ENCODE data around the gene FAM221A.
"Not testable (repeated sequence)": the region's sequence is repeated elsewhere in the genome, so short reads cannot be mapped to it uniquely, and the experiment has no call there.

FAM221A gene

DNA sequence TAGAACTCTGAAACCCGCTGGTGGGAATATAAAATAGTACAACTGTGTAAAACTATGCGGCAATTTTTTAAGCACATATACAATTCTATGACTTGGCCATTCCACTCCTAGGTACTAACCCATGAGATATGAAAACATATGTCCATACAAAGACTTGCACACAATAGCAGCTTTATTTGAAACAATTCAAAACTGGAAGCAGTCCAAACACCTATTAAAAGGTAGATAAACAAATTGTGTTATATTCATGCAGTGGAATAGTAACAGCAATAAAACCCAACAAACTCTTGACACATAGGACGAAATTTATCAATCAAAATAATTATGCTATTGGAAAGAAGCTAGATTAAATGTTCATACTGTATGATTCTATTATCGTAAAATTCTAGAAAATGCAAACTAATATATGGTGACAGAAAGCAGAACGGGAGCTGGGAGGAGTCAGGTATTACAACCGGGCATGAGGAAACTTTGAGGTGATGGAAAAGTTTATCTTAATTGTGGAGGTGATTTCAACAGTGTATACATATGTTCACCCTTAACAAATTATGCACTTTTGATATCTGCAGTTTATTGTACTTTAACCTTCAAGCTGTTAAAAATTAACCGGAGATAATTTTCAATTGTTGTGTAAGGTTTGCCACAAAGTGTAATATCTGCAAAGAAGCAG, 29.2 kb downstream of the FAM221A start:
- DNase-seq = no peak

DNA sequence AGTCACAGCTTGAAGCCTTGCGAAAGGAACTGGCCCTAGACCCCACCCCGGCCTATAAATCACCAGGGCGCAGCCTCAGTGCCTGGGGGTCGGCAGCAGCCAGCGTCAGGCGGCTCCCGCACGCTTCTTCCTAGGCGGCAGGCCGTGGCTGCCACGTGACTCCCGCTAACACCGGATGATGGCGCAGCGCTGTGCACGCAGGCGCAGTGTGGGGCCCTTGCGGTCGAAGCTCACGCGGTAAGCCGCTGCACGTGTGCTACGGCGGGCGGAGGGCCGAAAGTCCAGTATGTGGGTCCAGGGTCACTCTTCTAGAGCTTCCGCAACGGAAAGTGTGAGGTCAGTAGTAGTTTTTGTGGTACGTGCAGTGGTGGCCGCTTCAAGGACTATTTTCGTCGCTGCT, 30.0 kb downstream of the FAM221A start, which contains the start of gene STK31:
Gene STK31 (plus strand): TSS at position 220 of the 400 bp plus-strand sequence. CDS start 67 bp downstream, at position 287.
- DNase-seq = no peak

DNA sequence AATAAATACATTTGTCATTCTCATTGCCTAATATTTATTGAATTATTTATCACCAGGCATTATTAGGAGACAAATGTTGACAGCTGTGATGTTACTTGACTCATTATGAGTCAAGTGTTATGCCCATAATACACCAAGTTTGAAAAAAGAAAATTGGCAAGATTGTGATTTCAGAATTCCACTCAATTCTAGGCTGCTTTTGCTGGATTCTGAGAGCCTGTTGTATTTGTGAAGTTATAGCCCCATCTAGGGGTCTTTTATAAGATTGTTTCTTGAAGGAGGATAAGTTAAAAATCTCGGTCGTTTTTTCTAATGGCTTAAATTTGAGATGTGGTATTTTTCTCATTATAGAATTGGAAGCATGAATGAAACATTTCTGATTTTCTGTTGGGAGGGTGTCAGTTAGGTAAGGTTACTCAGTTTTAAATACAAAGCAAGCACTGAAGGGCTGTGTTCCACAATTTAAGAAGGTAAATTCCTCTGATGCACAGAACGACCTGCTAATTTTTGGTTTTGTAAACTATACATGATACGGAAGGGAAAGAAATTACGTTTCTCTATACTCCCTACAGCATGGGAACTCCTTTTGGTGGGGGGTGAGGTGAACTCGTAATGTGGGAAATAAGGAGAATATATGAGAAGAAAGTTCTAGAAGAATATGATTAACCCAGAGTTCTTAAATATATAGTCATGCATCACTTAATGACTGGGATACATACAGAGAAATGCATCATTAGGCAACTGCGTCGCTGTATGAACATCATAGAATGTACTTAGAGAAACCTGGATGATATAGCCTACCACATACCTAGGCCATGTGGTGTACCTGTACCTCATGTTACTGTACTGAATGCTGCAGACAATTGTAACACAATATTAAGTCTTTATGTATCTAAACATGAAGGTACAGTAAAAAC, 32.6 kb downstream of the FAM221A start:
- DNase-seq = peak; percentile 73

DNA sequence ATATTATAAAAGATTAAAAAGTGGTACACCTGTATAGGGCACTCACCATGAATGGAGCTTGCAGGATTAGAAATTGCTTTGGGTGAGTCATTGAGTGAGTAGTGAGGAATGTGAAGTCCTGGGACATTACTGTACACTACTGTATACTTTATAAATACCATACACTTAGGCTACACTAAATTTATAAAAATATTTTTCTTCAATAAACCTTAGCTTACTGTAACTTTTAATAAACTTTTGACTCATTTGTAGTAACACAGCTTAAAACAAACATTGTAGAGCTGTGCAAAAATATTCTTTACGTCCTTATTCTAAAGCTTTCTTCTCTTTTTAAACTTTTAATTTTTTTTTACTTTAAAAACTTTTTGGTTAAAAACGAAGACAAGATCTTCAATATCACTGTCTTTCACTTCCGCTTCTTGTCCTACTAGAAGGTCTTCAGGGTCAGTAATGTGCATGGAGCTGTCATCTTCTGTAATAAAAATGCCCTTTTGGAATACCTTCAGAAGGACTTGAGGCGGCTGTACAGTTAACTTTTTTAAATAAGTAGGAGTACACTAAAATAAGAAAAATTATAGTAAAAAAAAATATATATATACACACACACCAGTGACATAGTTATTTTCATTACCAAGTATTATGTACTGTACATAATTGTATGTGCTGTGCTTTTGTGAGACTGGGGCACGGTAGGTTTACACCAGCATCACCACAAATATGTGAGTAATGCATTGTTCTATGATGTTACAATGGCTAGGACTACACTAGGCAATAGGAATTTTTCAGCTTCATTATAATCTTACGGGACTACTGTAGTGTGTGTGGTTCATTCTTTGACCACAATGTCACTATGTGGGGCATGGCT, 33.5 kb downstream of the FAM221A start:
- DNase-seq = peak; percentile 91

DNA sequence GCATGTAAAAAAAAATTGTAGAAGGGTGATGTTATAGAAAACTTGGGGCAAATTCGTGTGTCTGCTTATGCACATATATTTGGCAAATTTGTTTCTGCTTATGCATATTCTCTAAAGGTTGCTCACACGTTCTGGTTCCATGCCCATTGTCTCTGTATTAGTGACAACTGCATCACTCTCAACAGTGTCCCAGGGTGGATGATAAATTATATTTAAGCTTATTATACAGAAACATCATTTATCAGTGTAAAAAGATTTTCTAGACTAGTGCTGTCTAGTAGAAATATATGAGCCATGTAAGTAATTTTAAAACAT, 34.1 kb downstream of the FAM221A start:
- no peak for DNase-seq

DNA sequence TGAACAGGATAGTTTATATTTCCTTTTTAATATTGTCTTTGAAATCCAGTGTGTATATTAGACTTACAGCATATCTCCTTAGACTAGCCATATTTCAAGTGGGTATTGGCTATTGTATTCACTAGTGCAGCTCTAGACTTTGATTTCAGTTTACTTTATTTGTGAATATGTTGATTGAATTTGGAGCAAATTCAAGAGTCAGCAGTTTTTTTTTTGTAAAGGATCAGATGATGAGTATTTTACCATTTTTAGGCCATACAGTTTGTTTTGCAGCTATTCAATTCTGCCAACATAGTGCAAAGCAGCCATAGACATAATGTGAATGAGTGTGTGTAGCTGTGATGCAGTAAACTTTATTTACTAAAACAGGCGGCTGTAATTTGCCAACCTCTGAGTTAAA, 34.6 kb downstream of the FAM221A start:
- no peak for DNase-seq

DNA sequence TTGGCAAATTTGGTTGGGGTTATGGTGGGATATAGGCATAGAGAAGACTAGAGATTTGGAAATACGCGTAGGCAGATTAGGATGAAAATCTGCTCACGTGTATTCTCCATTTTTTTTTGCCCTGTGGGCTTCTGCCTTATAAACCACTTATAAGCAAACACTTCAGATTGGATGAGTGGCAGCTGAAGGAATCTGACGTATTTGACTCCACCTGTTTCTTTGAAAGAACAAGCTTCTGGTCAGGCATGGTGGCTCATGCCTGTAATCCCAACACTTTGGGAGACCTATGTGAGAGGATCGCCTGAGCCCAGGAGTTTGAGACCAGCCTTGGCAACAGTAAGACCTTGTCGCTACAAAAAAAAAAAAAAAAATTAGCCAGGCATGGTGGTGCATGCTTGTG, 35.1 kb downstream of the FAM221A start:
- DNase-seq = no peak

DNA sequence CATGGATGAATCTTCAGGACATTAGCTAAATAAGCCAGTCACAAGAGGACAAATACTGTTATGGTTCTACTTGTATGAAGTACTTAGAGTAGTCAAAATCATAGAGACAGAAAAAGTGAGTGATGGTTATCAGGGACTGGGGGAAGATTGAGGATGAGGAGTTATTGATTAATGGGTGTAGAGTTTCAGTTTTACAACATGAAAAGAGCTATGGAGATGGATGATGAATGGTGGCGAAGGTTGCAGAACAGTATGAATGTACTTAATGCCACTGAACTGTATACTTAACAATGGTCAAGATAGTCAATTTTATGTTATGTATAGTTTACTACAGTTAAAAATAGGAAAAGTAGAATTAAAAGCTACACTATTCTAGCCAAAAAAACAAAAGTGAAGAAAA, 37.8 kb downstream of the FAM221A start:
- no peak for DNase-seq

DNA sequence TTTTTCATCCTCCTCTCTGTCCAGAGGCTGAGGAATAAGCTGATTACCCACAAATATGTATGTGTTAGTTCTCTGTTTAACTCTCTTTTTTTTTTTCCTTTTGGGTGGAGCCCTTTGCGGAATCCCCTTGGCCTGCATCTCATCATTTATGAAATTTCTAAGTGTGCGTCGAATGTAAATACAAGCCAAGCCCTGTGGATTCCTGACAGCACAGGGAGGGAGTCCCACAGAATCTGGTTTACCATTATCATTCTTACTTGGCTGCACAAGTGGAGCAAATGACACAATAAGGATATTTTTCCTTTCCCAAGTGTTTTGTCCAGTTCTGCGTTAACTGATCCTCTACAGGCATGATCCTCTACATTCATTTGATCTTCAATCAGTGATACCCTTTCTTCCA, 41.5 kb downstream of the FAM221A start:
- no peak for DNase-seq

DNA sequence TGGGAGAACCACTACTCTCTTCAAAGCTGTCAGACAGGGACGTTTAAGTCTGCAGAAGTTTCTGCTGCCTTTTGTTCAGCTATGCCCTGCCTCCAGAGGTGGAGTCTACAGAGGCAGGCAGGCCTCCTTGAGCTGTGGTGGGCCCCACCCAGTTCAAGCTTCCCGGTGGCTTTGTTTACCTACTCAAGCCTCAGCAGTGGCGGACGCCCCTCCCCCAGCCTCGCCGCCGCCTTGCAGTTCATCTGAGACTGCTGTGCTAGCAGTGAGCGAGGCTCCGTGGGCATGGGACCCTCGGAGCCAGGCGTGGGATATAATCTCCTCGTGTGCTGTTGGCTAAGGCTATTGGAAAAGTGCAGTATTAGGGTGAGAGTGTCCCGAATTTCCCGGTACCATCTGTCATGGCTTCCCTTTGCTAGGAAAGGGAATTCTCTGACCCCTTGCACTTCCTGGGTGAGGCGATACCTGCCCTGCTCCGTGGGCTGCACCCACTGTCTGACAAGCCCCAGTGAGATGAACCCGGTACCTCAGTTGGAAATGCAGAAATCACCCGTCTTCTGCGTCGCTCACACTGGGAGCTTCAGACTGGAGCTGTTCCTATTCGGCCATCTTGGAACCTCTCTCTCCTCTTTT, 42.7 kb downstream of the FAM221A start:
- DNase-seq = not testable (repeated sequence)

DNA sequence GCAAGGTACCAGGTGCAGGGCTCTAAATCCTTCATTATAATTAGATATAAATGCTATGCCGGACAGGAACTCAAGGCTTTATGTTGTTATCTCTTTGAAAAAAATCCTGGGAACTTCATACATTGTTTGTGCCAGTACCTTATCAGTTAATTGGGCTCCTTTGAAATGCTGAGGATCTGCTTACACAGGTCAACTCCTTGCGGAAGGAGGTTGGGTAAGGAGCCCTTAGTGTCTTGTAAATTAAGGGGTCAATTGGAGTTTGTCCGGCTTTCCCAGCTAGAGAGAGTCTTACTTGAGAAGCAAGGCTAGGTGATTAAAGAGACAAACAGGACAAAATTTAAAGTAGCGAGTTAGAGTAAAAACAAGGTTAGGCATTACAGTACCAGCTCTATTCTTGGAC, 44.1 kb downstream of the FAM221A start:
- DNase-seq = not testable (repeated sequence)

DNA sequence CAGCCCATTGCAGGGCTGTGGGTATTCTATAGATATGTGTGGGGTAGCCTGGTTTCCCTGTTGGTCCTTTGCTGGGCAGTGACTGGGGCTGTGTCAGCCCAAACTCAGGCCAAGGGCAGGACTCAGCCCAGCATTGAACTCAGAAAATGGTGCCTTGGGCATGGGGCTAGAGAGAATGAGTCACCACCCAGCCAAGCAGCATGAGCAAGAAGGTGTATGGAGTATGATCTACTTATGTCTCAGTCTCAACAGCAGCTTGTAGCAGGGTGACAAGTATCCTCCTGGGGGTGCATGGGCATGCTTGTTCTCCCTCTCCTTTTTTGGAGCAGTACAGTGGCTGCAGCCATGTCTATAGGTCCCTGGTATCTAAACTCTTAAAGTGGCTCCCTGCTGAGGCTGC, 62.1 kb downstream of the FAM221A start:
- no peak for DNase-seq

DNA sequence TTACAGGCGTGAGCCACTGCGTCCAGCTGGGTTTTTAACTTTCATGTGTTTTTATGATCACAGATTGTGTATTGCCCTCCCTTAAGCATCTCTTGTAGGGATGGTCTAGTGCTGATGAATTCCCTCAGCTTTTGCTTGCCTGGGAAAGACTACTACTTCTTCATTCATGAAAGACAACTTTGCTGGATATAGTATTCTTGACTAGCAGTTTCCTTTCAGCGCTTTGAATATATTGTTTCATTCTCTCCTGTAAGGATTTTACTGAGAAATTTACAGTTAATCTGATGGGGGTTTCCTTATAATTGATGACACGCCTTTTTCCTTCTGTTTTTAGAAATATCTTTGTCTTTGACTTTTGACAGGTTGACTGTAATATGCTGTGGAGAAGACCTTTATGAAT, 63.2 kb downstream of the FAM221A start:
- no peak for DNase-seq

DNA sequence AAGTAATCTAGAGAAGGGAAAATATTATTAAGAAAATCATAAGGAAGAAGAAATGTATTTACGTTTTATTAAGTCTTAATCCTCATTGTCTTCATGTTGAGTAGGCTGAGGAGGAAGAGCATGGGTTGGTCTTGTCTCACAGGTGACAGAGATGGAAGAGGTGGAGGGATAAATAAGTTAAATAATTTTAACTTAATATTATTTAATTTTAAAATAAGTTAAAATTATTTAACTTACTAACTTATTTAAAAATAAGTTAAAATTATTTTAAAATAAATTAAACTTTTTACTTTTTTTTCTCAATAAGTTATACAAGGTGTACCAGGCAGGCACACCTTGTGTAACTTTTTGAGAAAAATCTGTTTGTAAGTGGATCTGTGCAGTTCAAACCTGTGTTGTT, 66.6 kb downstream of the FAM221A start:
- no peak for DNase-seq

DNA sequence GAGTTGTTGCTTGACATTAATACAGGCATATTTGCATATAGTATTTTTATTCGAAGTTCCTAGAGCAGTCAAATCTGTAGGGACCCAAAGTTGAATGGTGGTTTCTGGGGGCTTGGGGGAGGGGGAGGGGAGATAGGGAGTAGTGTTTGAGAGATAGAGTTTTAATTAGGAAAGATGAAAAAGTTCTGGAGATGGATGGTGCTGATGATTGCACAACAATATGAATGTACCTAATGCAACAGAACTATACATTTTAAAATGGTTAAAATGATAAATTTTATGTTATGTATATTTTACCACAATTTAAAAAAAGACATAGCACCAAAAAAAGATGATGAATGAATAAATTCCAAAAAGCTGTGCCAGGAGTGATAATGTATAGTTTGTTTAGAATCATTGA, 71.9 kb downstream of the FAM221A start:
- DNase-seq = no peak
